Astrocyte (in vitro differentiated cells and primary cell): Measurements from ENCODE around the gene TMTC1.

ENCODE experiments used
- CTCF ChIP-seq: IDR thresholded peaks from 2 replicates; pipeline ENCODE4 v1.5.1; 2011; ENCODE audit warnings: low read depth, mild to moderate bottlenecking, inconsistent platforms, low read length, moderate library complexity; ENCODE audit not compliant: insufficient read depth
- EZH2 ChIP-seq: IDR thresholded peaks from 2 replicates; pipeline ENCODE4 v1.6.1; 2012; ENCODE audit warnings: mild to moderate bottlenecking, low read length, inconsistent platforms; ENCODE audit not compliant: insufficient read depth

- no peak for TF ChIP-seq CTCF
- no peak for TF ChIP-seq EZH2
Observed at GRCh38 chr12:29665107-29665506, 118.6 kb downstream of the TMTC1 start.
